Endothelial cell of umbilical vein (primary cell): ENCODE data around the gene AMDHD2. TPM values are rescaled to one million over a fixed set of nuclear protein-coding genes. Genes with fewer than 3 reads are reported as not detected.

Experiments used
- BruUV-seq: library from RNA; stranded (reverse); fragments of 400-500 nt; replicated peaks from 2 replicates; lab custom pipeline; 2021; lab: Mats Ljungman, UMichigan
- CTCF ChIA-PET: fragments of 300-600, 350-600 bp; sonication (Branson Sonifier 250); formaldehyde crosslinking; loops from one replicate; lab custom pipeline; 2021; ENCODE audit warnings: antibody characterized with exemption, inconsistent platforms; lab: Charles Lee
- POLR2A ChIA-PET: fragments of 300-600, 350-600 bp; sonication (Branson Sonifier 250); formaldehyde crosslinking; loops from one replicate; lab custom pipeline; 2021; ENCODE audit warnings: antibody characterized with exemption, inconsistent platforms; lab: Charles Lee
- DNase-seq: peaks from one replicate; pipeline ENCODE4 v3.0.0-alpha.2; 2011; ENCODE audit warnings: low read depth, low spot score
- FAIRE-seq: peaks from 2 replicates; lab custom pipeline; 2011; peaks lifted over from hg19 to GRCh38; lab: Jason Lieb, UNC
- H2AFZ ChIP-seq: 2 replicates; pipeline ENCODE4 v1.6.0; 2012; ENCODE audit warnings: low read depth, low read length, control low read depth, inconsistent platforms
- H3K27ac ChIP-seq: 2 replicates; pipeline ENCODE4 v1.5.1; 2011; ENCODE audit warnings: low read depth, mild to moderate bottlenecking, control low read depth, low read length, moderate library complexity; ENCODE audit not compliant: insufficient read depth
- H3K27me3 ChIP-seq, 2 experiments: 2 replicates each; pipeline versions ENCODE4 v1.6.0 to v1.6.1; 2011; ENCODE audit warnings: low read length in 2 of 2, mixed read lengths in 1 of 2; ENCODE audit not compliant: control insufficient read depth in 2 of 2, insufficient read depth in 2 of 2
- H3K36me3 ChIP-seq, 2 experiments: 2 replicates in 1 of 2; 3 replicates in 1 of 2; pipeline ENCODE4 v1.5.1; 2011; ENCODE audit warnings: low read length in 2 of 2, mild to moderate bottlenecking in 1 of 2, moderate library complexity in 1 of 2; ENCODE audit not compliant: control insufficient read depth in 2 of 2, insufficient read depth in 2 of 2; ENCODE audit errors: extremely low read depth in 1 of 2
- H3K4me1 ChIP-seq: 3 replicates; pipeline ENCODE4 v1.5.1; 2011; ENCODE audit warnings: mild to moderate bottlenecking, low read length; ENCODE audit not compliant: control insufficient read depth, insufficient read depth; ENCODE audit errors: extremely low read depth
- H3K4me2 ChIP-seq: 2 replicates; pipeline ENCODE4 v1.6.1; 2011; ENCODE audit warnings: low read length, control low read depth, mixed read lengths; ENCODE audit not compliant: insufficient read depth
- H3K4me3 ChIP-seq, 3 experiments: fragments of 200-600 bp in 1 of 3; sonication (generic), shearing (Covaris generic) in 1 of 3; replicated peaks in 1 of 3; 2 replicates each; pipeline ENCODE4 v1.5.1; 2011 to 2016; ENCODE audit warnings: control low read depth in 3 of 3, low read length in 3 of 3, mild to moderate bottlenecking in 2 of 3, inconsistent platforms in 1 of 3, low read depth in 1 of 3, moderate library complexity in 1 of 3; ENCODE audit not compliant: insufficient read depth in 1 of 3
- H3K79me2 ChIP-seq: 2 replicates; pipeline ENCODE4 v1.6.0; 2012; ENCODE audit warnings: low read length, inconsistent platforms; ENCODE audit not compliant: control insufficient read depth, insufficient read depth
- H3K9ac ChIP-seq: replicated peaks from 2 replicates; pipeline ENCODE3; 2011; ENCODE audit warnings: low read length, control low read depth; ENCODE audit not compliant: insufficient read depth; ENCODE audit errors: extremely low read depth
- H3K9me1 ChIP-seq: replicated peaks from 3 replicates; pipeline ENCODE4 v1.6.0; 2011; ENCODE audit warnings: mild to moderate bottlenecking, low read length; ENCODE audit not compliant: control insufficient read depth, insufficient read depth; ENCODE audit errors: extremely low read depth
- H3K9me3 ChIP-seq: replicated peaks from 2 replicates; pipeline ENCODE4 v1.5.1; 2012; ENCODE audit warnings: low read length, inconsistent platforms; ENCODE audit not compliant: control insufficient read depth, insufficient read depth
- H4K20me1 ChIP-seq: replicated peaks from 2 replicates; pipeline ENCODE3; 2011; ENCODE audit warnings: mild to moderate bottlenecking, low read length; ENCODE audit not compliant: control insufficient read depth, insufficient read depth; ENCODE audit errors: extremely low read depth
- CTCF ChIP-seq, 2 donors: IDR thresholded peaks; 1 replicate in 1 of 2; 2 replicates in 1 of 2; pipeline ENCODE4 v1.5.1; 2011; ENCODE audit warnings: low read length in 2 of 2, mild to moderate bottlenecking in 2 of 2, moderate library complexity in 2 of 2, control low read depth in 1 of 2, inconsistent platforms in 1 of 2, low read depth in 1 of 2; ENCODE audit not compliant: insufficient read depth in 1 of 2; ENCODE audit errors: extremely low read depth in 1 of 2
- GATA2 ChIP-seq: IDR thresholded peaks from 2 replicates; pipeline ENCODE4 v1.7.0; 2011; ENCODE audit warnings: low read depth, mild to moderate bottlenecking, moderate library complexity, mixed read lengths, low read length; ENCODE audit not compliant: insufficient read length, insufficient read depth
- JUN ChIP-seq: IDR thresholded peaks from 2 replicates; pipeline ENCODE4 v1.6.1; 2011; ENCODE audit warnings: borderline replicate concordance, low read depth; ENCODE audit not compliant: insufficient read length, insufficient read depth
- POLR2A ChIP-seq: IDR thresholded peaks from 2 replicates; pipeline ENCODE4 v1.6.1; 2012; ENCODE audit warnings: low read depth, mild to moderate bottlenecking, control low read depth, low read length
- POLR2AphosphoS5 ChIP-seq: IDR thresholded peaks from 2 replicates; pipeline ENCODE4 v1.6.1; 2012; ENCODE audit warnings: low read depth, mild to moderate bottlenecking, control low read depth, low read length, moderate library complexity; ENCODE audit not compliant: insufficient read depth
- dilution Hi-C: fragments of 300-500 bp; cut with MboI; formaldehyde crosslinking; loops from one replicate; pipeline ENCODE4 v1.15.0; 2019; ENCODE audit warnings: low sequenced_read_pairs; ENCODE audit not compliant: extremely low pct_ligation_motif_present
- intact Hi-C: fragments of 100-400 bp; cut with micrococcal nuclease; formaldehyde crosslinking; loops from one replicate; pipeline ENCODE4 v1.10.0; 2022
- polyA plus RNA-seq, 4 experiments: library from polyadenylated mRNA; depleted of rRNA in 3 of 4; stranded (reverse) in 3 of 4; unstranded in 1 of 4; fragments of >200 nt; gene quantifications; 2 replicates each; pipeline versions ENCODE4 v1.2.1 to v1.2.3, GENCODE V29; 2011 to 2012; ENCODE audit warnings: missing spikeins in 1 of 4
- total RNA-seq: library from RNA; stranded (reverse); gene quantifications from 2 replicates; pipeline ENCODE4 v1.2.3, GENCODE V29; 2021

AMDHD2 gene
- total and polyA plus RNA-seq, 2 donors (not counting 3 experiments of a cell fraction or from before 2014, with no cell fraction given), result 39.4 to 59.5 TPM

- Histone ChIP-seq H3K36me3 (no peaks in the 10 kb centered on the region), H3K4me2 (no peak overlapping the region), H3K79me2 (peaks cover 18% of the 10 kb centered on the region), H3K4me3 (no peak overlapping the region), H4K20me1 (no peaks in the 10 kb centered on the region), H2AFZ (no peak overlapping the region), H3K27ac (no peak overlapping the region), H3K9ac (no peak overlapping the region), H3K27me3 (no peaks in the 10 kb centered on the region), H3K9me1 (no peaks in the 10 kb centered on the region), H3K4me1 (peaks cover 24% of the 10 kb centered on the region), H3K9me3 (no peaks in the 10 kb centered on the region)
- no TSS peak for BruUV-seq
- dilution Hi-C loops (no loop called here), intact Hi-C loops (loop anchor here (2.0 kb wide), 1 partner anchor 67 kb away; no protein-coding TSS in a partner anchor)
- no peak for DNase-seq
- POLR2A ChIA-PET, result no interaction called here
- TF ChIP-seq POLR2AphosphoS5 (no peak), POLR2A (no peak), CTCF (IDR thresholded peaks at IDR 0.05; ENCODE audit: extremely low read depth in 1 of 2, insufficient read depth in 1 of 2, low read depth in 1 of 2, low read length in 2 of 2) (no peak), JUN (no peak), GATA2 (no peak)
- no peak for FAIRE-seq
- CTCF ChIA-PET, result no interaction called here
Measured at GRCh38 chr16:2535625-2536013, 15.4 kb downstream of the AMDHD2 start.
